NCI-H1092 treated with DMSO at 0.1 percent for 48 hours (cell line): Measurements from ENCODE around the gene KCTD1.

Experiments
- DNase-seq: peaks from one replicate; lab custom pipeline; 2025; lab: John Stamatoyannopoulos, UW

KCTD1 gene

DNA sequence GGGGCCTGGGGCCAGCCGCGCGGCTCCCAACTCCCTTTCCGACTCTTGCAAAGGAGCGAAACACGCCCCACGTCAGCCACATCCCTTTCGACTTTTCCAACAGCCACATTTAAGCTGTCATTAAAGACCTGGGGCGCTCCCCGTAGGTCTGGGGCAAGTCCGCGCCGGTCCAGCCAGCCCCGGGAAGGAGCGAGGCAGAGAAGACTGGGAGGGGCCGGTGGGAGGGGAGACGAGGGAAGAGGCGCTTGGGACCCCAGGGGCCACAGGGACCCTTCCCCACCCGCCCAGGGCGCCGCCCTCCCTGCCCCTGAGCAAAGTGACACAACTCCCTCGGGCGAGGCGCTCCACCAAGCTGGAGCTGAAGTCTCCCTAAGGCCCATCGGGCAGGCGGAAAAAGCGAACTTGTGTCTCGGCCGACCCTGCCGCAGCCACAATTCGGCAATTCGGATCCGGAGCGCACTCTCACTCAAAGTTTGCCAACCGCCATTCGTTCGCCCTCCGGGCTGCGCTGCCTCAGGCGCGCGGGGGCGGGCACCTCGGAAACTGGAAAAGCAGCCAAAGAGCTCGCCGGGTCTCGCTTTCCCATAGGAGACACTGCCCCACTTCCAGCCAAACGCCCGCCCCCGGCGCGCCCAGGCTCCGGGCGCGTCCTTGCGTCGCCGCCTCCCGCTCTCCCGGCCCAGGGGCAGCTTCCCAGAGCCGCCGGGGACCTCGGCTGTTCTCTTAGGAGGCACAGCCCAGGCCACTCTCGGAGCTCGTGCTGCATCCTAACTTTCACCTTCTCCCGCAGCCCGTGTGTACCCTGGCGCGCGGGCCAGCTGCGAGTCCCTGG is 1.1 kb upstream of the KCTD1 start:
- DNase-seq: peak; percentile 45

DNA sequence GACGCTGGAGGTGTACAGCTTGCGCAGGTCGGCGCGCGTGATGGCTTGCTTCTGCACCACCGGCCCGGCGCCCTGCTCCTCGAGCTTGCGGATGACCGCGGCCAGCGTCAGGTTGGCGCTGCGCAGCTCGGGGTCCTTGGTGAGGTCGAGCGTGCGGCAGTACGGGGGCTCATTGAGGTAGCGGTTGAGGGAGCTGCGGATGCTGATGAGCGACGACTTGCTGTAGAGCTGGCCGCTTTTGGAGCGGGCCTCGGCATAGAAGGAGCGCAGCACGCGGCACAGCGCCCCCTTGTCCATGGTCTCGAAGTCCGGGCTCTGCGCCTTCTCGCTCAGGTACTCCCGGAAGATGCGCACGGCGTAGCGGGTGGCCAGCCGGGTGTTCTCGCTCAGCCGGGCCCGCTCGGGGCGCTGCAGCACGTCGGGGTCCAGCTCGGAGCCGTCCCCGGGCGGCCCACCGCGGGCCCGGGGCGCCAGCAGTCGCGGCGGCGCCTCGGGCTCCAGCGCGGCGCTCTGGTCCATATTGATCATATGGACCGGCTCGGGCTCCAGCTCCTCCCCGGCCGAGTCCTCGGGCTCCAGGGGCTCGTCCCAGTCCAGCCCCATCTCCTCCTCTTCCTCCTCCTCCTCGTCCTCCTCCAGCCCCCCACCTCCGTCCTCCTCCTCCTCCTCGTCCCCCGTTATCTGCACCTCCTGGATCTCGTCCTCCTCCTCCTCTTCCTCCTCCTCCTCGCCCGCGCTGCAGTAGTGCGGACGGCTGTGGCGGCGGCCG is 523 bp downstream of the KCTD1 start:
- DNase-seq: no peak

DNA sequence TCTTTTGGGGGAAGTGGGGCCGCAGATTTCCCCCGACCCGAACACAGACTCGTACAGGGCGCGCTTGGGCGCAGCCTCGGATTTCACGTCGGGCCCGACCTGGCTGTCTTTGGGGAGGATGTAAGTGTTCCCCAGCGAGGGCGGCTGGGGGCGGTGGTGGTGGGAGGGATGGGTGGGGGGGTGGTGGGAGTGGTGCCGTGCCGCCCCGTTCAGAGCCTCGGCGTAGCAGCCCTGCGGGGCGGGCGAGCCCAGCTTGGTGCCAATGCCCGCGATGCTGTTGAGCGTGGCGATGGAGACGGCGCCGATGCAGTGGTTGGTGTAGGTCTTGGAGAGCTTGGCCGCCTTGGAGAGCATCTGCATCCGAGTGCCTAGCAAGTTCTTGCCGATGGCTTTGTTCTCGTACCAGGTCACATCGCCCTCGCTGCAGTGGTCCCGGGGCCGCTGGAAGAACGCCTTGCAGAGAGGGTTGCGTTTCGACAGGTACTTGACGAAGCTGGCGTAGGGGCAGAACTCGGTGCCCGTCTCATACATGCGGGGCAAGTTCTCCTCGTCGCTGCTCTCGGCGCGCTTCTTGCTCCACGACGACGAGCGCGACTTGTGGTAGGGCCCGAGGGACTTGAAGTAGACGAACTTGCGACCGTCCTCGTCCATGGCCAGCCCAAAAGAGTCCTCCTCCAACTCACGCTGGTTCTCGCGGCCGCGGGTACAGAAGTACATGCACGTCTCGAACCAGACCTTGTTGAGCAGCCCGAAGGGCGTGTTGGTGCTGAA is 1.3 kb downstream of the KCTD1 start:
- no peak for DNase-seq

DNA sequence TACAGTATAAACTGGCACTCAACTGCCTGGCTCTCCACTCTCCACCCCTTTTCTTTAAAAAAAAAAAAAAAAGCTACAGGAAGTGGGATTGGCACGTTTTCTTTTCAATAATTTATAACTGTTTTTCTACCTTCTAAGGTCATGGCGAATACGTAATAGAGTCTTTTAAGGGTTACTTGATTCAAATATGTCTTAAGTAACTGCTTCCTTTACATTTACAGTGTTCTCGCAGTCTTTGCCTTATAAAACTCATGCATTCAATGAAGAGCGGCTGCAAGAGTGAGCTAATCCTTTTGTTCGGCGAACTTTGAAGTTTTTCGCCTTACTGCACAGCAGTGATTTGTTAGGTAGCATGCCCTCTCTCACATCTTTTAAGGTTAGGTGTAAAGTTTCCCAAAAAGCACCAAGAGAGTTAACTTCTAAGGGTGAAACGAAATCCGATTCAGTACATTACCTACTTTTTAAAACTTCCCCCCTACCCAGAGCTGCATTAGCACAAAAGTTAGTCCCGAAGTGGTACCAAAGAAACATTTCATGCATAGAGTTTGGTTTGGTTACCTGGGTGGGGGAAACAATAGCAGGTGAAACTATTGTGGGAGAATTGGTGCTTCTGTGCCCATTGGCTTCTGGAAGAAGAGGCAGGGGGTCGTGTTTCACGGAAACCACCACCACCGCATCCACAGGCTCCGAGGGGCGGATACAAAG is 2.0 kb downstream of the KCTD1 start:
- no peak for DNase-seq

DNA sequence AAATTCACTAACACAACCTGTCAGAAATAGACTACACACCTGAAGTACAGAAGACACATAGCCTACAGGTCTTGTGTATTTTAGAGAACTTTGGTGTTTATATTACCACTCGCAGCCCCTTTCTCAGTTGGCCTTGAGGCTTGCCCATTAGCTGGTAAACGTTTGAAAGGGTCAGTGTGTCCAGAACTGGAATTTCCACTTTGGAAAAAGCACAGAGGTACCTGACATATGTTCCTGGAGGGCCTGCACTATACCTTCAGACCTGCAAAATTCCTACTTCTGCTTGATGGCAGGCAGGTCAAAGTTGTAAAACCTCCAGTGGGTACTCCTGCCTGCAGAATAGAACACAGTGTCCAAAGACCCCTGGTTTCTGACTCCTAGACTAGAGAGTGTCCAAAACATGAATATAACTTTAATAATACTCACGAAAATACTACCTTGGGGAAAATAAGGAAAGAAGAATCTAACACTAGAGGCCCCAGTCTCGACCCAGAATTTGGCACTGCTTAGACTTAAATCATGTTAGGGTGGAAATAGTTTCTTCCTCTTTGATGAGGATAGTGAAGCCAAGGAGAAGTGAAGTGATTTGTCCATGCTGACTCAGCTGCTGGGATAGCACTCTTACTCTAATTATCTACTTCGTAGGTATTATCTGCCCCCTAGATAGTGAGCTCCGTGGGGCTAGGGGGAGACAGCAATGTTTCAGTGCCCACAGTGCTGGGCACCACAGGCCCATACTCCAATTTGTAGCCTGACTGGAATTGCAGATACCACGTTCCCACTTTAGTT is 2.8 kb downstream of the KCTD1 start:
- no peak for DNase-seq

DNA sequence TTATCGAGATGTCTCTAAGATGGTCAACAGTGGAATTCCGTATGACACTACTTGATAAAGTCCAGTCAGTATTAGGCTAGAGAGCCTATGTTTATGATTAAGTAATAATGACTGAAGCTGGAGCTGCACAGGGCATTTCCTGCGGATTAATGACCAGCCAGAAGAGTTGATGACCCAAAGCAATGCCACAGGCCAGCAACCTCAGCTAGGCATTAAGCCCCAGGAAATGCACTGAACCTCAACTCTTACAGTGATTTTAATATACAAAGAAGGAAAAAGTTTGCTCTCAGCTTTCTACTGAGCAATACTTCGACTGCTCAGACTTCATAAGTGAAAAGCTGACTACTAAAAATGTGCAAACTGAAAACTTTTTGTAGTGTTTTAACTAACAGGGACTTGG is 3.9 kb downstream of the KCTD1 start:
- DNase-seq: no peak

- DNase-seq: no peak
Measured at GRCh38 chr18:26543373-26543772, 5.0 kb downstream of the KCTD1 start.

DNA sequence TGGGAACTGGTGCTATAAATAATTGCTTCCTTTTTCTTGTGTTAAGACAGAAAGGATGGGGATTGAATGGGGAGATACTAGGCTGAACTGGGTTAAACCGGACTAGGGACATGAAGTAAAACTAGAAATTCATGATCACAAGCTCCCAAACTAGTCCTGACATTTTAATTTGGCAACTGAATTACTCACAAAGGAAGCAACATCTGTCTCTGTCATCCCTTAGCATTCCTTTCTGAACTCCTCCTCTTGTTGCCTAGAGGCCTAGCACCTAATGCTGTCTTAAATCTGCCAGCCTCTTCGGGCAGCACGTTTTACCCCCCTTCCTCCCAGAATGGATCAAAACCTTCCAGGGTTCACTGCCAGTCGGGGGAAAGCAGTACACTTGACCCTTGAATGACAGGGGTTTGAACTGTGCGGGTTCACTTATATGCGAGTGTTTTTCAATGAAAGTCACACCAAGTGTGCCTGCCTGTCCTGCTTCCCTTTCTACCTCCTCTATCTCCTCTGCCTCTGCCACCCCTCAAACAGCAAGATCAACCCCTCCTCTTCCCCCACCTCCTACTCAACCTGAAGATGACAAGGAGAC is 8.2 kb downstream of the KCTD1 start:
- DNase-seq: no peak

DNA sequence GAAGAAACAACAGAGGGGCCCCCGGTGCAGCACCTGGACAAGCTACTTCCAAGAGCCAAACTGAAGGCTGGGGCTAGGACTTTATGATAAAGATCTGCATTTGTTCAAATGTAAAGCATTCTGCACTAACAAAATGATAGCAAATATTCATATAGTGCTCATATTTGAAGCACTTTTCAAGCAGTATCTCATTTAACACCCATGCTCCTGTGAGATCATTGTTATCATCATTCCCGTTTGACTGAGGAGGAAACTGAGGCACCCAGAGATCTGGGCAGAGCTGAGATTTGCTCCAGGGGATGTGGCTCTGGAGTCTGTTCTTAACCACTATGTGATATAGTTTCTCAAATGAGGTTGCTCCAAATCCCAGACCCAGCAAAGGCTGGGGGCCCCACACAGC is 9.8 kb downstream of the KCTD1 start:
- no peak for DNase-seq

- no peak for DNase-seq
Measured at GRCh38 chr18:26536664-26537063, 11.7 kb downstream of the KCTD1 start.

DNA sequence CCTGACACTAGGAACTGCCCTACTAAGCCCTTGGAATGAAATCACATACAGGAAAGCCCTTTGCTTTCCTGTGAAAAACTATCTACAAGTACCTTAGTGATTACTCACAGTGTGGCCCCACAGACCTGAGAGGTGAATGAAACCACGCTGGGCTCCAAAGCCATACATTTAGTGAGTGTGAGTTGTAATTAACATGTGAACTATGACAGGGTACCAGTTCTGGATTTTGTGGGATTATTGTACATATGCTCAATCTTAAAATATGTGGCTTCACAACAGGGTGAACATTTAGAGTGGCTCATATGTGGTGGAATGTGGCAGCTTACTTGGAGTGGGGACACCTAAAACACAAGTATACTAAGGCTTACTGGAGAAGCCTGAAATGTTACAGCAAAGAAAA is 12.3 kb downstream of the KCTD1 start:
- DNase-seq: no peak

GRCh38 chr18:26535630-26536029 is 12.7 kb downstream of the KCTD1 start:
- DNase-seq: no peak

DNA sequence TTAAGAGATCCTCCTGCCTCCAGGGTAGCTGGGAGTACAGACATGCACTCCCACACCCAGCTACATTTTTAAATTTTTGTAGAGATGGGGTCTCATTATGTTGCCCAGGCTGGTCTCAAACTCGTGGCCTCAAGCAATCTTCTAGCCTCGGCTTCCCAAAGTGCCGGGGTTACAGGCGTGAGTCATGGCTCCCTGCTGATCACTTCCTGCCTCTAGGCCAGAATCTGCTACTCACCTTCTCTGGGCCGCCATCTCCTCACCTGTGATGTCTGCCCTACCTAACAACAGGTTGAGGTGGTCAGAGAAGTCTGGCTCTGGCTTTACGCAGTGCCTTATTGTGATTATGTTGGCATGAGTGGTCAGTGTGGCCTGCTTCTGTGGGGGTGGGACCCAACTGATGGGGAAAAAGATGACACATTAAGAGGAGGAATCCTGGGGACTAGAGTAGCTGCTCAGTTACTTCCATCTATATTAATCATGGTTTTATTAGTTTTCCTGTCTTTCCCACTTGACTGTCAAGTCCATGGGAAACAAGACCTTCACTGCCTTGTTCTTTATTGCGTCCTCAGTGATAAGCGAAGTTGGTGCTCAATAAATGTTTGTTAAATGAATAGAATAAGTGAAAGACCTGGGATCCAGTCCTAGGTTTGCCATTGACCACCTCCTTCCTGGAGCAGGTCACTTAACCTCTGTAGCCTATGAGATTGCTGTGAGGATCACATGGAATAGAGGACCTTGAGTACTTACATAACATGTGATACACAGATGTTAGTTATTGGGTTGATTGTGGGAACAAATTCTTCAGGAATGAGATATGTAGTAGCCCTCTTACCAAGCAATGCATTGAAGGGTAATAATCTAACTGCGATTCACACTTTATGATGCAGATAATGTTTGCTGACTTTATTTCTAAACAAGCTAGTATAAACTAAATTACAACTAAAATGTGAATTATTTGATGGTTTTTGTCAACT is 15.7 kb downstream of the KCTD1 start:
- DNase-seq: no peak

- no peak for DNase-seq
Measured at GRCh38 chr18:26531605-26532298, 16.6 kb downstream of the KCTD1 start.

- no peak for DNase-seq
Measured at GRCh38 chr18:26526966-26527234, 21.5 kb downstream of the KCTD1 start.

- no peak for DNase-seq
Measured at GRCh38 chr18:26526128-26526965, 22.0 kb downstream of the KCTD1 start.

GRCh38 chr18:26524504-26525351 is 23.6 kb downstream of the KCTD1 start:
- no peak for DNase-seq
